ENCODE measurements around the gene SLC44A1. TPM values are rescaled to one million over a fixed set of nuclear protein-coding genes. Genes with fewer than 3 reads are reported as not detected.

SLC44A1 gene
- total RNA-seq, 1 donor from 2014 or later, result 55.2 TPM

DNA sequence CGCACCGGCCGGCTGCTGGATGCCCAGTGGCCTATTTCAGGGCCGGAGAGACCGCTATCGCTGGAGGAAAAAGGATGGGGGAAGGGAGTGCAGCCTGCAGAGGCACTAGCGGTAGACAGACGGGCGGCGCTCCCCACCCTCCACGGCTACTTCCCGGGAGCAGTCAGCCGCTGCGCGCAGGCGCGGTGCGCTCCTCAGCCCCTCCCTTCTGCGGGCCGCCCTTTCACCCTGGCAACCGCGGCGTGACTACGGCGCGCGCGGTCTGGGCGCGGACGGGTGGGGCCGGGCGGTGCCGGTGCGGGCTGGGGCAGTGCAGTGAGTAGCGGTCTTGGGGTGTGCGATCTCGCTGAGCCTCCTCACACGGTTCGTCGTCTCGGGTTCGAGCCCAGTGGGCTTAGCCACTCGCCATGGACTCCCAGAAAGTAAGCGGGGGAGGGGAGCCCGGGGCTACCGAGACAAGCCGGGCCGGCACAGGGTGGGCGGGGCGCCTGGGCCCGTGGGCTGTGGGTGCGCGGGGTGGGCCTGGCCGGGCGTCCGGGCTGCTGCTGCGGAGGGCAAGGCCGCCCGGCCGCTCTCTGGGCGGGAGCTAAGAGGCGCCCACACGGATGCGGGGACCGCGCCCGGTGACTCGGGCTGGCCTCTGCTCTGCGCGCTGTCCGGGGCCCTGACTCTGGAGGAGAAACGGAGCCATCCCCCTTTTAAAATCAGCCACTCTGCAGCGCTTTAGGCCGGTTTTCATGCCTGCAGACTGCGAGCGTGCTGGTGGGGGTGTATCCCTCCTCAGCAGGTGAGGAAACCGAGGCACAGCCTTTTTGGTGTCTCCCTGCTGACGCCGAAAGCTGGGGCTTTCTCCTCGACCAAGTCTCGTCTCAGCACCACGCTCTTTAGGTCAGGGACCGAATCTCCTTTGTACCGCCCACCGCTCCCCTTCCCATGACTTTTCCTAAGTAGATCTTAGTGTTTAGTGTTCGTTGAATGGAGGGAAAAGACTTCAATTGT, 203.7 kb downstream of the SLC44A1 start, which contains the start of gene FSD1L:
TSS of gene FSD1L (plus strand) at position 221 of the 999 bp plus-strand sequence. CDS start at position 408, 187 bp downstream.
- Histone ChIP-seq H3K36me3 (no peaks in the 10 kb centered on the region), H3K27ac (peak within 1 kb of the TSS; percentile 79), H3K4me3 (peak within 1 kb of the TSS; percentile 82), H3K27me3 (ENCODE audit: low read depth) (no peaks in the 10 kb centered on the region), H3K4me1 (peaks cover 15% of the 10 kb centered on the region), H3K9me3 (no peaks in the 10 kb centered on the region)
- TF ChIP-seq, protein P1, sequence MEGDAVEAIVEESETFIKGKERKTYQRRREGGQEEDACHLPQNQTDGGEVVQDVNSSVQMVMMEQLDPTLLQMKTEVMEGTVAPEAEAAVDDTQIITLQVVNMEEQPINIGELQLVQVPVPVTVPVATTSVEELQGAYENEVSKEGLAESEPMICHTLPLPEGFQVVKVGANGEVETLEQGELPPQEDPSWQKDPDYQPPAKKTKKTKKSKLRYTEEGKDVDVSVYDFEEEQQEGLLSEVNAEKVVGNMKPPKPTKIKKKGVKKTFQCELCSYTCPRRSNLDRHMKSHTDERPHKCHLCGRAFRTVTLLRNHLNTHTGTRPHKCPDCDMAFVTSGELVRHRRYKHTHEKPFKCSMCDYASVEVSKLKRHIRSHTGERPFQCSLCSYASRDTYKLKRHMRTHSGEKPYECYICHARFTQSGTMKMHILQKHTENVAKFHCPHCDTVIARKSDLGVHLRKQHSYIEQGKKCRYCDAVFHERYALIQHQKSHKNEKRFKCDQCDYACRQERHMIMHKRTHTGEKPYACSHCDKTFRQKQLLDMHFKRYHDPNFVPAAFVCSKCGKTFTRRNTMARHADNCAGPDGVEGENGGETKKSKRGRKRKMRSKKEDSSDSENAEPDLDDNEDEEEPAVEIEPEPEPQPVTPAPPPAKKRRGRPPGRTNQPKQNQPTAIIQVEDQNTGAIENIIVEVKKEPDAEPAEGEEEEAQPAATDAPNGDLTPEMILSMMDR (IDR thresholded peaks at IDR 0.05), result peak; percentile 40
- intact Hi-C loops (cut with DNase I), result no loop called here
- ATAC-seq, result peak; percentile 98 to 99
- peak; percentile 96 for DNase-seq

- no peaks in the 10 kb centered on the region for H3K36me3 ChIP-seq
- TF ChIP-seq, protein P1 (IDR thresholded peaks at IDR 0.05), result no peak
- H3K4me3 ChIP-seq, result peak overlapping the region; percentile 82
- no peak overlapping the region for H3K27ac ChIP-seq
- no peaks in the 10 kb centered on the region for H3K27me3 ChIP-seq (ENCODE audit: low read depth)
- H3K4me1 ChIP-seq, result peaks cover 15% of the 10 kb centered on the region
- H3K9me3 ChIP-seq, result no peaks in the 10 kb centered on the region
- DNase-seq, result no peak
- ATAC-seq, result no peak
- intact Hi-C loops (cut with DNase I), result no loop called here
Observed at GRCh38 chr9:105449081-105449480, 204.6 kb downstream of the SLC44A1 start.

GRCh38 chr9:105452185-105452584, 207.7 kb downstream of the SLC44A1 start:
- ATAC-seq (no peak), DNase-seq (no peak)
- H3K4me3 ChIP-seq, result no peak overlapping the region
- no peaks in the 10 kb centered on the region for H3K36me3 ChIP-seq
- H3K4me1 ChIP-seq, result peaks cover 15% of the 10 kb centered on the region
- intact Hi-C loops (cut with DNase I), result no loop called here
- H3K27ac ChIP-seq, result no peak overlapping the region
- H3K9me3 ChIP-seq, result no peaks in the 10 kb centered on the region
- TF ChIP-seq, protein P1 (IDR thresholded peaks at IDR 0.05), result no peak
- no peaks in the 10 kb centered on the region for H3K27me3 ChIP-seq (ENCODE audit: low read depth)

DNA sequence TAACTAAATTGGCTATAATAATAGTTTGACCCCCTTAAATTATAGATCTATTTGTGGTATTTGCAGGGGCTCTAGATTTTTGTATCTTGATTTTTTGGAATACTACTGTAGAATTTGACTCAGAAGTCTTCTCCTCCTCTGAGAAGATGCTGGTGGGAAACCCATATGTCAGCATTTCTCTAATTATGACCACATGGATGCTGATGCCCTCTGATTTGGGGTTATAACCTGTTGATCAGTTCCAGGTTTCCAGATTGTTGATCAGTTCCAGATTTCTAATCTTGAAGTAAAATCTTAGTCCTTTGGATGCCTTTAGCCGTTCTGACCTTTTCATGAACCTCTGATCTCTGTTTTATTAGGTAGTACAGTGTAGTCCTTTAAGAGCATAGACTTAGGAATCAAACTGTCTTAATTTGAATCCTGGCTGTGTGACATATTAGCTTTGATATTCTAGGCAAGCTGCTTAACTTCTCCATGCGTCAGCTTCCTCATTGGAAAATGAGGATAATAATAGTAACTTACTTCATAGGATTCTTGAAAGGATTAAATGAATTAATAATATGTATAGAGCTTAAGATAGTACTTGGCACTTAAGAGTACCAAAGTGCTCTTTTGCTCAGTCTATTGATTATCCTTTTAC, 211.5 kb downstream of the SLC44A1 start:
- TF ChIP-seq, protein P1 (IDR thresholded peaks at IDR 0.05), result no peak
- intact Hi-C loops (cut with DNase I), result no loop called here

DNA sequence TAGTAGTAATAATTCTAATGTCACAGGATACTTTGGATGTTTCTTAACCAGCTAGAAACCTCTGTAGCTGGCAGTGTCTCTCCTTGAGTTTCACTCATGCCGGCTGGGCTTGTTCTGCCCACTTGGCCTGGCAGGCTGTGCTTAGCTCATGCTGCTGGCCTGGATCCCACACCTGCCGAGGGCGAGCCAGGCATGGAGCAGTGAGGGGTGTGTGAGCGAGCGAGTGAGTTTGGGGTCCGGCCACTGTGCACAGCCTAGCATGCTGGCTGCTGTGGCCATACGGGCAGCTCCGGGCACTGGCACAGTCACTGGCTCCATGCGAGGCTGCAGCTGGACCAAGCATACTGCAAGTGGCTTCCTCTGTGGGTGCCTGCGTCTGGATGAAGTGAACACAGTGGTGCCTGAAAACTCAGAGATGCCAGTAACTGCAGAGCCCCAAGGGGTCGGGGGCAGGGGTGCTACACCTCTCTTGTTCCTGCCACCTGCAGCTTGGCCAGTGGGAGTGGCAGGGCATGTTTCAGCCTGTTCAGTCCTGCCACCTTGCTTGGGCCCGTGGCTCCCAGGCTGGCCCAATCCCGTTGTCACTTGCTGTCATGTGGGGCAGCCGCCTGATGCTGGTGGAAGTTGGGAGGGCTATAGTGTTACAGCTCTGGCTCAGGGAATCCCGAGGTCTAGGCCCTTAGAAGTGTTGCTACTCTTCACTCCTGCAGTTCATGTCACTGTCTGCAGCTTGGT, 213.3 kb downstream of the SLC44A1 start:
- ATAC-seq (peak; percentile 51 to 73), DNase-seq (no peak)
- Histone ChIP-seq H3K36me3 (no peaks in the 10 kb centered on the region), H3K4me3 (no peak overlapping the region), H3K27me3 (ENCODE audit: low read depth) (no peaks in the 10 kb centered on the region), H3K27ac (no peak overlapping the region), H3K9me3 (no peaks in the 10 kb centered on the region), H3K4me1 (no peaks in the 10 kb centered on the region)
- TF ChIP-seq, protein P1 (IDR thresholded peaks at IDR 0.05), result no peak
- intact Hi-C loops (cut with DNase I), result no loop called here

More for the DNA sequence above, 211.5 kb downstream of the SLC44A1 start:
- no peaks in the 10 kb centered on the region for H3K9me3 ChIP-seq
- no peaks in the 10 kb centered on the region for H3K36me3 ChIP-seq
- H3K27ac ChIP-seq, result no peak overlapping the region
- no peak overlapping the region for H3K4me3 ChIP-seq
- ATAC-seq (no peak), DNase-seq (no peak)
- H3K4me1 ChIP-seq, result no peaks in the 10 kb centered on the region
- no peaks in the 10 kb centered on the region for H3K27me3 ChIP-seq (ENCODE audit: low read depth)
